CD4-positive, alpha-beta T cell treated with Interferon gamma for 1 hour (primary cell): ENCODE data around the gene SLC12A1.

Experiments used
- DNase-seq: peaks from one replicate; pipeline ENCODE4 v3.0.0-alpha.2; 2020

SLC12A1 gene

DNA sequence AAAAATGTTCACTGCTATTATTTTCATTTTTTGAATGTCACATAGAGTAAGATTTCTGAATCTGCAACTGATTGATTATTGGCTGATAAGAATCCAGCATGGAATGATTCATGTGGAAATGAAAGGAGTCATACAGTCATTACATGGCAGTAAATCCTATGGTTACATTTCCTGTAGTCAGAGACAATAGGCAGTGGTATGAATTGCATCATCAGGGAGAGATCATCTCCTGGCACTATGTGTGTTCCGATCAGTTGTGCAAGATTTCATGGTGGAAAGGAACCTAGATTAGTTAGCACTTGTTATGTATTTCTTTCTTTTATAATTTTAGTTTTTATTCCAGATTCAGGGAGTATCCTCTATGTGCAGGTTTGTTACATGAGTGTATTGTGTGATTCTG is 38.8 kb downstream of the SLC12A1 start:
- DNase-seq: no peak

DNA sequence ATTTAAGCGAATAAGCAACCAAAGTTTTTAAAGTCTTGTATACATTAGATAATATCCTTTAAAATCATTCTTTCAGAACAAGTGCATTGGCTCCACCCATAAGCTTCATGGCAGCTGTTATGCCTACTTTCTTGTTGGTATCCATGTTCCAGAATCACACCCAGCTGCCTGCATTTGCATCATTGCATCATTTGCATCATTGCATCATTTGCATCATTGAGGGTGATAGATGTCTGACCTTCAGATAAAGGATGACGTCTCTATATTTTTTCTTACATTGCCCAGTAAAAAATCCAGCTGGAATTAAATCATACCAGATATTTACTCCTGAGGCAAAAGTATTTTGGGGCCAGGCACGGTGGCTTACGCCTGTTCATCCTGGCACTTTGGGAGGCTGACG is 42.3 kb downstream of the SLC12A1 start:
- no peak for DNase-seq

DNA sequence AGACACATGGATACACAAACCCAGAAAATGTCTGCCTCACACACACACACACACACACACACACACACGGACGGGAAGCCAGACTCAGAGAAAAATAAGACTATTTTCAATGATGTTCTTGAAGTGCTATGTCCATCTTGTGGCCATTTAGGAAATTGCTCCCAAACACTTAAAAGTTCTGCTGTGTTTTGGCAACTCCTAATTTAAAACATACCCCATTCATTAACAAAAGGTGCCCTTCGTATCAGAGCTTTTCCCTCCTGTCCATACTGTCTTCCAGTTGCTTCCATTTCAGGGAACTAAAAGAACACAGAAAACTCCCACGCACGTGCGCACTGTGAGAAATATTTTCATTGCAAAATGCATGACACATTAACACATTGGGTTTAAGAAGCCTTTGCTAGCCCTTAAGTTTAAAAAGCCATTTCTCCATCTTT is 44.6 kb downstream of the SLC12A1 start:
- DNase-seq: no peak

DNA sequence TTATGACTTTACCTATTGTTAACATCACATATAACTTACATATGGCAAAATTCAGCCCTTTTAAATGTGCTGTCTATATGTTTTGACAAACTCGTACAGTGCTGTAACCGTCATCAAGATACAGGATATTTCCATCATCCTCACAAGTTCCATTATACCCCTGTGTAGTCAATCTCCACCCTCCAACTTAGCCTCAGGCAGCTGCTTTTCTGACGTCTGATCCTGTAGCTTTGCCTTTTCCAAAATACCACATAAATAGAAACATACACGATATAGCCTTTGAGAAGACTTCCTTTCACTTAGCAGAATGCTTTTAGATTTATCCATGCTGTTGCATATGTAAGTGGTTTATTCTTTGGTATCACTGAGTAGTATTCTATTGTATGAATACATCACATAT is 47.1 kb downstream of the SLC12A1 start:
- no peak for DNase-seq

DNA sequence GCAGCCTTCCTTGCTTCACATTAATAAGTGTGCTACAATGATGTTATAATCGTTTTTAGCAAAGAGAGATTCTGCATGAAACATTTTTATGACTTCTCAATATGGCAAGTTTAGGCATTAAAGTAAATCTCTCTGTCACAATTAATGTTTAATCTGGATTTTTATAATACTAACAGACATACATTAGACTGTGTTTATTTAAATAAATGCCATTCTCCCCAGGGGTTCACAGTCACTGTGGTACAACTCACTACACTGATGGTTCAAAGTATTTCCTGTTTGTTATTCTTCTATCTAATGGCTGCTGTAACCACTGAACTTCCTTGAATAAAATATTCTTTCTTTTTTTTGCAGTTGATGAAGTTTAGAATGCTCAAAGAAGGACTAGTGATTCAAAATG is 59.0 kb downstream of the SLC12A1 start:
- no peak for DNase-seq

DNA sequence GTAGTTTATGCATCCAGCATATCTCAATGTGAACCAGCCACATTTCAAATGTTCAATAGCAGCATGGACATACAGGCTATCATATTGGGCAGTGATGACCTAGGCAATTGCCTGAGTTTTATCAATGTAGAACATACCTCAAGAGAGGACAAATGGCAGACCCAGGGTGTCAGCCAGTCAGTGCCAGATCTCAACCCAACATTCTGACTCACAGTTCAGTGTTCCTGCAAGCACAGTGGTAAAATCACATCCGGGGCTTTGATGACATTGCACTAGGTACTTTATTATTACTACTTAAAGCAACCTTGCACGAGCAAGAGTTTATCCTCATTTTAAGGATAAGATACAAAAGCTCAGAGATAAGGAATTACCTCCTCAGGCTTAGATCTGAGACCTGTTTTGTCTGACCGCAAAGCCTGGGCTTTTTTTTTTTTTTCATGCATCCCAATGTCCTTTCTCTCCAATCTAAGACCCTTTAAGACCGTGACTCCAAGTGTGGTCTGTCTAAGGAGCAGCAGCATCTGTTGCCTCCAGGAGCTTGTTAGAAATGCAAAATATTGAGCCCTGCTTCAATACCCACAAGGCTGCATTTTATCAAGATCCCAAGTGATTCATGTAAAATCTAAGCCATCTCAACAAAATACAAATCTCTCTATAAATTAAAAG is 60.1 kb downstream of the SLC12A1 start:
- DNase-seq: no peak

DNA sequence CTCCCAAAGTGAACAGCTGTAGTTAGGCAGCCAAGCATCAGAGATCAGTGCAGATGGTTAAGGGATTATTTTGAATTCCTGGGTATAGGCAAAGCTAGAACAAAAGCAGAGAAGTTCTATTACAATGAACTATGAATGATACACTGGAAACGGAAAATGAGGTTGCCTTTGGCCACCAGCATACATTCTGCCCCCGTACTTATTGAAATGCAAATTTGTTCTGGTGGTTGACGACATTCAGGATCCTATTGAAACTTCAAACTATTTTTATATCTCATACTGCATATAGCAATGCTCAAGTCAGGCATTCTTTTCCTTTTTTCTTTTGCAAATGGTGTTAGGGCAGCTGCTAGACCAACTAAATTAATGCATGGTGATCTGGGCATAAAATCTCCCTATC is 61.7 kb downstream of the SLC12A1 start:
- DNase-seq: no peak

DNA sequence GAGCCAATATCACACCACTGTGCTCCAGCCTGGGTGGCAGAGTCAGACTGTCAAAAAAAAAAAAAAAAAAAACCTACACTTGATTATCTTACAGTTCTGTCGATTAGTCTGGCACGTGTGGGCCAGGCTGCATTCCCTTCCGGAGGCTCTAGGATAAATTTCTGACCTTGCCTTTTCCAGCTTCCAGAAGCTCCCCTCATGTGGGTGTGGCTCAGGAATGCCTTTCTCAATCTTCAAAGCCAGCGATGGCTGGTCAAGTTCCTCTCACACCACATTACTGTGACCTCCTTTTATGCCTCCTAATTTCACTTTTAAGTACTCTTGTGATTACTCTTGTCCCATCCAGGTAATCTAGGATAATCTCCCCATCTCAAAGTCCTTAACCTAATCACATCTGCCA is 66.9 kb downstream of the SLC12A1 start:
- no peak for DNase-seq

DNA sequence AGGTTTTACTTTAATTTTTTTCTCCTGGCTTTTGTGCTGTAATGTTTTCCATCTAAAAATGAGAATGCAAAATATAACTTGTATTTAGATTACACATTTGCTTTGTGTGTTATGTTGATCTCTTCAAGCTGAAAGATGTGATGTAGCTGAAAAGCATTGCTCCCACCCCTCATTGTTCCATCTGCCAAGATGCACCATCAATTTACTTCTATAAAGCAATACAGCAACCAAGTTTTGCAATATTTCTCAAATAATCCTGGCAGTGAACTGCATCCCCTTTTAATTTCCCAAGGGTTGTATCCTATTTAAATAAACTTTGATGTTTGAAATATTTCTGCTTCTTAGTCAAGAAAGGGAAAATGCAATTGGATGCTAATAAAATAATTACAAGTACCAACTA is 72.6 kb downstream of the SLC12A1 start:
- DNase-seq: no peak

DNA sequence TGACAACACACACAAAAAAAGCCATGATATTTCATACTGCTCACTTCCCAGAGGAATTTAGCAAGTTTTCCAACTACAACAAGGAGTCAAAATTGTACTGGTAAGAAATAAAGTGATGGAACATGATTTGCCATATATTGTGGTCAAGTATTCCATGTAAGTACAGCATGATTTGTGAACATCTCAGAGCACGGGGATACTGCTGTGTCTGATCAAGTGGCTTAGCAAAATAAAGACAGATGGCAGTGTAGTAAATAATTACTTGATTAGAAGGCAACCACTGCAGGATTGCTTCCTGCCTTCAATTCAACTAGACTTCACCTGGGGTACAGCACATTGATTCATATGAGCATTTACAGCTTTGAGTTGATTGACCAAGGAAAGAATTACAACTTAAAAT is 73.5 kb downstream of the SLC12A1 start:
- no peak for DNase-seq

DNA sequence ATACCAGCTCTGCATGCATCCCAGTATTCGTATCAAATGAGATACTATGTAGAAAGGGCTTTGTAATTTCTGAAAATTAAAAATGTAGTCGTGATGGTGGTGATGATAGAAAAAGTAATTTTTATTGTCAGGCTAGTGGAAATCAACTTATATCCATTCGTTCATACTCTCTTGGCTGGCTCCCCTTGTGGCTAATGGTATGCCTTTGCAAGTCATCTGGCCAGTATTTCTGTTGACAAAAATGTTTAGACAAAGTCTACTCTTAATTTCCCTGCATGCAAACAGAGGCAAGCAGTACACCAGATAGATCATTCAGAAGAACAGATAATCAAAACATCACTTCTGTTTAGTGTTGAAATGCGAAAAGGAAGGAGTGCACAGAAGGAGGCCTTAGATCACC is 75.6 kb downstream of the SLC12A1 start:
- no peak for DNase-seq

DNA sequence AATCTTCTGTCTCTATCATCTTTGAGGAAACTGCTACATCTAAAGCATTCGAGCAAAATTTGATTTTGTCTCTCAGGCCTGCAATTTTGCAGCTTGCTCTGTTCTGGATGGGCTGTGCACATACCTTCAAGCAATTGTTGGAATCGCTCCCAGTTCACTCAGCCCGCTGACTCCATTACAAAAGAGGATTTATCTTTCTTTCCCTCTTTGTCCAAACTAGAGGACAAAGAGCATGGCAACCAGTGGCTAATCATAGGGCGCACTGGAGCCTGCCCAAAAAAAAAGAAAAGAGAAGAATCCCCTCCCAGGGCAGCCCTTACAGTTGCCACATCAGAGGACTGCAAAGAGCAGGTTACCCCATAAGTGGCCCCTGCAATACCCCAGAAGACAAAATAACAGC is 76.1 kb downstream of the SLC12A1 start:
- no peak for DNase-seq

DNA sequence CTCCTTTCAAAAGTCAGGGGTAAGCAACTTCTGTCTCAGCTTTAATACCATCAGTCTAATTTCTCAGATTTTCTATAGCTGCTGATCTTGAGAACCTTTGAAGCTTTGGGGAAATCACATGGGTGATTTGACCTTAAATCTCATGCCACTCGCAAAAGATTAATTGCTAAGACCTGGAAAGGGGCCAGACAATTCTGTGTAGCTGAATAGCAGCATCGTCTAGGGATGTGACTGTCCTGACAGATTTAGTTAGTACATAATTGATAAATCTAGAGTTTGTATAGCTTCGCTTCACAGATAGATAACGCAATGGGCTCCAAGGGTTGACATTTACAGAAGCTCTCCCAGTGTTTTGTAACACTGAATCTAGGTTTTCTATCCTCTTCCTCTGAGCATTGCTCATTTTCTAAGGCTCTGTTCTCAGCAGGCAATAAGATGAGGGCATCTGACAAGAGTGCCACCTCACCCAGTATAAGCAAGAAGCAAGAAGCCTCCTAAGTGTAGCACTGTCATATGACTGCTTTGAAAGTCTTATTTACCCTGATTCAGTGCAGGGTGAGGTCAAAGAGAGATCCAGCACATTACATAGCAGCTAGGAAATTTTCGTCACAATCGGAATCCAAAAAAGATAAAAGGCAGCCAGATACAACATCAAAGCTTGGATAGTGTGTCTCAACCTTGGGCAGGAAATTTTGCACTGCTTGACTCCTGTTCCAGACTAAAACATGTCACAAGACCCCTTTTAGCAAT is 77.5 kb downstream of the SLC12A1 start:
- no peak for DNase-seq

DNA sequence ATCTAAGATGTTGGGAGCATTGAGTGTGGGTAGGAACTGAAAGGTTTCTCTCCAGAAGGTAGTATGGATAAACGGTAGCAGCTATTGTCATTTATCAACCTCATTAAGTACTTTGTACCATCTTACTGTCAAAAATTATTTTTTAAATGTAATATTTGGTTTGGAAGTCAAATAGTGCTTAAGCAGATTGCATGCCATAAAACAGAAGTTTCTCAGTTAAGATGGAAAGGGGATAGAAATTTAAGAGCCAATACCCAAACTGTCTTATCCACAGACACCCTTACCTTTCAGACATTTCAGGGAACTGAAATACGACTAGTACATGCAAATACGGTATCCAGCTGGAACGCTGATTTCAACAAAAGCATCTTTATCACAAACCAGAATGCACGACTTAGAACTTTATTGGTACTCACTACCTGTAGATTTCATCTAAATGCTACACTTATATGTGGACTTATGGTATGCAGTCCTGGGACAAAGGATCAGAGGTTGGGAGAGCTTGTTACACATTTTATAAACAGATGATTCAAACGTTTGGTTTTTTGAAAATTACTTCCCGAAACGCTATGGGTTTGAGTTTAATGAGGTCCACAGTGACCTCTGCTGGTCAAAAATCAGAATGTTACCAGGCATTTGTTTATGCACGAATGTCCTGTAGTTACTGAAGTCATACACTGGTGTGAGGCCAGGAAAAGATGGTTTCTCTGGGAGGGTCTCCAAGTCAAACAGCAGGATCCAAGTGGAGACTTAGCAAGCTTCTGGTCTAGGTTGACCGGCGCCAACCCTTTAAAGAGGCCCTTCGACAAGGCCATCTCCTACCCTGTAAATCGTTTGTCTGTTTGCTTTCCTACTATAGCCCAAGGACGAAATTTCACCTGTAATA is 79.5 kb downstream of the SLC12A1 start:
- peak; percentile 1 for DNase-seq

DNA sequence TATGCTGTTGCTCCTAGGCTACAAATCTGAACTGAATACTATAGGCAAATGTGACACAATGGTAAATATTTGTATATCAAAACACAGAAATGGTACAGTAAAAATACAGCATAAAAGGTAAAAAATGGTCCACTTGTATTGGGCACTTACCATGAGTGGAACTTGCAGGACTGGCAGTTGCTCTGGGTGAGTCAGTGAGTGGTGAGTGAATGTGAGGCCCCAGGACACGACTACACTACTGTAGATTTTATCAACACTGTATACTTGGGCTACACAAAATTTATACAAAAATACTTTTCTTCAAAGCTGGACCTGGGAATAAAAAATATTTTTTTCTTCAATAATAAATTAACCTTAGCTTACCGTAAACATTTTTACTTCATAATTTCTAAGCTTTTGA is 83.5 kb downstream of the SLC12A1 start:
- no peak for DNase-seq

DNA sequence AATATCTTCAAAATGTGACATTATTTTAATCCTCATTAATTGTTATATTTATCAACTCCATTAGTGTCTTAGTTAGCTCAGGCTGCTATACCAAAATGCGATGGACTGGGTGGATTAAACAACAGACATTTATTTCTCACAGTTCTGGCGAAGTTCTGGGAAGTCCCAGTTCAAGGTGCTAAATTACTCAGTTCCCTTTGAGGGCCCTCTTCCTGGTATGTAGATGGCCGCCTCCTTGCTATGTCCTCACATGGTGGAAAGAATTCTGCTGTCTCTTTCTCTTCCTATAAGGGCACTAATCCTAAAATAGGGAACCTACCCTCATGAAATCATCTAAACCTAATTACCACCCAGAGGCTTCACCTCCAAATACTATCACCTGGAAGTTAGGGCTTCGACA is 86.4 kb downstream of the SLC12A1 start:
- DNase-seq: no peak

DNA sequence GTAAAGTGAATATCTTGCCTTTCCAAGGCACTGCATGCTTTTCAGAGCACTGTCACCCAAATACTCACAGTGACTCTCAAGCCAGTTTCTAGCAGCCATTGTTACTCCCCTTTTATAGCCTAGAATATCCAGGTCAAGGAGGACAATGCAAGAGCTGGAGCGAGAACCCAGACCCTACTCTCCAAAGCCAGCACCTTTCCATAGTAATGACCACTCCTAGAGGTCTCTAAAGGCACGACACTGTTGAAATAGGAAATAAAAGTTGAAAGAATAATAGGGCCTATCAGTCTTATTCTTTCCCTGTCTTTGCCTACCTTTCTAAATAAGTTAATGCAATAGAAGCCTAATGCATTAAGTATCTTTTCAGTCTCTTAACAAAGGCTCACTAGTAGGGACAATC is 91.6 kb downstream of the SLC12A1 start:
- DNase-seq: no peak

DNA sequence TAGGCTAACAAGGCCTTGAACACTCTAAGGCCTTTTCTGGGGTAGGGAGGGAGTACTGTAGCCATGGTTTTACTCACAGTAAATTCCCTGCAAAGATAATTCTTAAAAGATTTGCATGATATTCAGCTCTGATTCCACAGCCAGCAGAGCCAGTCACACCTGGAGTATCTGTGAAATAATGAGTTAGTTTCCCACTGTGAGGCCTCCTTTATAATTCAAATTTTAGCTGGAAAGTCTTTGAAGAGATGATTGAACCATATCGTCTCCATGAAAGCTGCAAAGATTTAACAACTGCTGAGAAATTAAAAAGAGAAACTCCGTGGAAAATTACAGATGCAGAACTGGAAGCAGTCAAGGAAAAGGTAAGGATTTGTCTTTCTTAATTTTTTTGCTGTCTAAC is 92.8 kb downstream of the SLC12A1 start:
- no peak for DNase-seq

DNA sequence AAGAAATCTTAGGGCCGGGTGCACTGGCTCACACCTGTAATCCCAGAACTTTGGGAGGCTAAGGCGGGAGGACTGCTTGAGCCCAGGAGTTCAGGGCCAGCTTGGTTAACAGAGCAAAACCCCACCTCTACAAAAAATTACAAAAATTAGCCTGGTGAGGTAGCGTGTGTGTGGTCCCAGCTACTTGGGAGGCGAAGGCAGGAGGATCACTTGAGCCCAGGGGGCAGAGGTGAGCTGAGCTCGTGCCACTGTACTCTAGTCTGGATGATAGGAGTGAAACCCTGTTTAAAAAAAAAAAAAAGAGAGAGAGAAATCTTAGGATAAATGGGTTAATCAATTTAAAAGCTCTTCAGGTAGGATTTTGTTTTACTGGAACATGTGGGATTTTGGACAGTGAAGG is 93.9 kb downstream of the SLC12A1 start:
- no peak for DNase-seq

DNA sequence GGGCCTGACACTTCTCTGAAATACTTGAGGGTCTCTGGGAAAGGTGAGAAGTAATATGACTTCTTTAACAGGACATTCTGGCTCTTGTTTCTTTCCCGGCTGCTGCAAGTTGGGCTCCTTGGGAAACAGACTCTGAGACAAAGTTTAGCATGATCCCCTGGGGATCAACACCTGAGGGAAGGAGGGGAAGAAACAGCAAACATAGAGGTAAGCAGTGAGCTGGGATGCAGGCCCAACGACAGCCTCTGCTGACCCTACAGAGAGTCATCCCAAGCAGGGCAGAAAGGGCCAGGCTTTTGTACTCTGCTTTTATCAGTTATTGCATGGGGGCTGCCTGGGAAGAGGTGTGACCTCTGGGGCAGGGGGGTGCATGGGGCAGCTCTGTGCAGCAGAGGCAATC is 98.3 kb downstream of the SLC12A1 start:
- no peak for DNase-seq

DNA sequence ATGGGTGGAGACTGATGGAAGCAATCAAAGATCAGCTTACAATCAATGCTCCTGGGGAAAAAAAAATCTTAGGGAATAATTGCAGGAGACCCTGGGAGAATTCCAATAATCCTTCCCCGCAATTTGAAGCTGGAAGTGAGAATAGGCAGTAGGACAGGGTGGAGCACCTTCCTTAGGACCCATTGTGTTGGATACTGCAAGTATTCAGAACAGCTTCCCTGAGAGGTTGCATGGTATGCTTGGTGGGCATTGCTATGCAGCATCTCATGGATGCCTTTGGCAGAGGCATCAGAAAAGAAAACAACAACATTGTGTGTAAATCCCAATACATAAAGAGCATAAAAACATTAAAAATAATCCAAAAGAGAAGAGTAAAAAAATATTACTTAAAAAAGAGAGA is 100.5 kb downstream of the SLC12A1 start:
- DNase-seq: no peak

DNA sequence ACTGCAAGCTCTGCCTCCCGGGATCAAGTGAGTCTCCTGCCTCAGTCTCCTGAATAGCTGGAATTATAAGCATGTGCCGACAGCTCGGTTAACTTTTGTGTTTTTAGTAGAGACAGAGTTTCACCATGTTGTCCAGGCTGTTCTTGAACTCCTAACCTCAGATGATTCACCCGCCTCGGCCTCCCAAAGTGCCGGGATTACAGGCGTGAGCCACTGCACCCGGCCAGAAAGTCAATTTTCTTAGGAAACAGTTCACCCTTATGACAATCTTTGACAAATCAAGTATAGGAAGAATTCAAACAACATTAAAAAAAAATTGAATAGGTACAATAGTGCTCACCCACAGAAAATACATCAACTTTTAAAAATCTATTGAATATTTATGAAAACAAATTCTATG is 101.5 kb downstream of the SLC12A1 start:
- DNase-seq: no peak

DNA sequence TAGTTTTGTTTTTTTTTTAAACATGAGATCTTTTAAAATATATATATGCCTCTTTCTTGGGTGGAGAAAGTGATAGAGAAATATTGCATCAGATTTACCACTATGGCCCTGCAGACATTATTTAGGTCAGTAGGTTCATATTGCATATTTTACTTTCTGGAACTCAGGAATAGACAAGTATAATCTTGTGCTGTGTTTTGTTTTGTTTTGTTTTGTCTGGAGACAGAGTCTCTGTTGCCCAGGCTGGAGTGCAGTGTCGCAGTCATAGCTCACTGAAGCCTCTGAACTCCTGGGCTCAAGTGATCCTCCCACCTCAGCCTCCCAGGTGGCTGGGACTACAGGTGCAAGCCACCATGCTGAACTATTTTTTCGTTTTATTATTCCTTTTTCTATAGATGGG is 103.6 kb downstream of the SLC12A1 start:
- no peak for DNase-seq

DNA sequence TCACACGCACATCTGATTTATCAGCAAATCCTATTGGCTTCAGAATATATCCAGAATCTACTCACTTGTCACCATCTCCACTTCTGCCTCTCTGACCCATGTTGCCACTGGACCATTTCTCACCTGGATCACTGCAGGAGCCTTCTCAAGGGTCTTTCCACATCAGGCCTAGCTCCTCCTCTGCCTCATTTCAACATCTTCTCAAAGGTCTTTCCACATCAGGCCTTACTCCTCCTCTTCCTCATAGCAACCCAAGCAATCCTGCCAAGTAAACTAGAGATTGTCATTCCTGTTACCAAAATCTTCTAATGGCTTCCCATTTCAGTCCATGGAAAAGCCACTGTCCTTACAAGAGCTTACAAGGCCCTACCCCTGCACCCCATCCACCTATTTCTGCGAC is 107.1 kb downstream of the SLC12A1 start:
- DNase-seq: no peak
